Measurements from ENCODE around the gene NPHS1. TPM values are rescaled to one million over a fixed set of nuclear protein-coding genes. Genes with fewer than 3 reads are reported as not detected.

The NPHS1 gene
- total RNA-seq, 1 donor from 2014 or later: 0.62 TPM

GRCh38 chr19:35847911-35848310, 4.4 kb downstream of the NPHS1 start:
- DNase-seq (ENCODE audit: low spot score): no peak
- Histone ChIP-seq H4K20me1 (ENCODE audit: low read depth) (peaks cover 17% of the 10 kb centered on the region), H3F3A (ENCODE audit: low read depth) (peaks cover 7% of the 10 kb centered on the region), H3K4me1 (peaks cover 8% of the 10 kb centered on the region), H3K27ac (no peak overlapping the region), H3K79me2 (ENCODE audit: low read depth) (no peaks in the 10 kb centered on the region), H3K4me2 (no peak overlapping the region), H3K9ac (no peak overlapping the region), H3K27me3 (peaks cover 96% of the 10 kb centered on the region), H3K36me3 (no peaks in the 10 kb centered on the region), H2AFZ (replicated peaks) (no peak overlapping the region), H3K4me3 (no peak overlapping the region), H3K9me3 (ENCODE audit: low read depth) (no peaks in the 10 kb centered on the region)
- H3K27ac Mint-ChIP-seq: no peak overlapping the region
- peaks cover 50% of the 10 kb centered on the region for H3K27me3 Mint-ChIP-seq (ENCODE audit: insufficient read depth, low read depth)
- peaks cover 5% of the 10 kb centered on the region for H3K9me3 Mint-ChIP-seq
- no peaks in the 10 kb centered on the region for H3K36me3 Mint-ChIP-seq
- no peak for TF ChIP-seq CTCF (IDR thresholded peaks at IDR 0.05)
- TF ChIP-seq EZH2phosphoT487 (IDR thresholded peaks at IDR 0.05): no peak
- no peak for TF ChIP-seq EZH2 (IDR thresholded peaks at IDR 0.05)
- H3K4me3 Mint-ChIP-seq: peak overlapping the region; percentile 24
- peaks cover 28% of the 10 kb centered on the region for H3K4me1 Mint-ChIP-seq

- Histone ChIP-seq H3K4me1 (peaks cover 8% of the 10 kb centered on the region), H3K9me3 (ENCODE audit: low read depth) (no peaks in the 10 kb centered on the region), H3K36me3 (no peaks in the 10 kb centered on the region), H3K4me2 (peak overlapping the region; percentile 59), H3K79me2 (ENCODE audit: low read depth) (no peaks in the 10 kb centered on the region), H3K9ac (no peak overlapping the region), H3F3A (ENCODE audit: low read depth) (peaks cover 7% of the 10 kb centered on the region), H3K27ac (no peak overlapping the region), H2AFZ (replicated peaks) (no peak overlapping the region), H4K20me1 (ENCODE audit: low read depth) (peaks cover 17% of the 10 kb centered on the region), H3K27me3 (peaks cover 98% of the 10 kb centered on the region), H3K4me3 (no peak overlapping the region)
- TF ChIP-seq EZH2 (IDR thresholded peaks at IDR 0.05): peak; percentile 78
- peak; percentile 71 for TF ChIP-seq EZH2phosphoT487 (IDR thresholded peaks at IDR 0.05)
- no peak for TF ChIP-seq CTCF (IDR thresholded peaks at IDR 0.05)
- Mint-ChIP-seq H3K36me3 (no peaks in the 10 kb centered on the region), H3K4me3 (peak overlapping the region; percentile 70), H3K9me3 (peaks cover 5% of the 10 kb centered on the region), H3K4me1 (peaks cover 15% of the 10 kb centered on the region), H3K27me3 (ENCODE audit: insufficient read depth, low read depth) (peaks cover 61% of the 10 kb centered on the region), H3K27ac (no peak overlapping the region)
- DNase-seq (ENCODE audit: low spot score): peak; percentile 35
Observed at GRCh38 chr19:35846038-35846668, 6.2 kb downstream of the NPHS1 start.

- no peaks in the 10 kb centered on the region for H3K79me2 ChIP-seq (ENCODE audit: low read depth)
- no peaks in the 10 kb centered on the region for H3K9me3 ChIP-seq (ENCODE audit: low read depth)
- H3K36me3 ChIP-seq: no peaks in the 10 kb centered on the region
- H3K27ac ChIP-seq: no peak overlapping the region
- no peak overlapping the region for H3K27ac Mint-ChIP-seq
- DNase-seq (ENCODE audit: low spot score): peak; percentile 49
- peaks cover 8% of the 10 kb centered on the region for H3K4me1 ChIP-seq
- no peak for TF ChIP-seq EZH2phosphoT487 (IDR thresholded peaks at IDR 0.05)
- no peak for TF ChIP-seq CTCF (IDR thresholded peaks at IDR 0.05)
- no peak for TF ChIP-seq EZH2 (IDR thresholded peaks at IDR 0.05)
- peaks cover 61% of the 10 kb centered on the region for H3K27me3 Mint-ChIP-seq (ENCODE audit: insufficient read depth, low read depth)
- H3K9ac ChIP-seq: no peak overlapping the region
- peaks cover 17% of the 10 kb centered on the region for H4K20me1 ChIP-seq (ENCODE audit: low read depth)
- peak overlapping the region; percentile 59 for H3K4me2 ChIP-seq
- peaks cover 5% of the 10 kb centered on the region for H3K9me3 Mint-ChIP-seq
- no peaks in the 10 kb centered on the region for H3K36me3 Mint-ChIP-seq
- peaks cover 15% of the 10 kb centered on the region for H3K4me1 Mint-ChIP-seq
- peaks cover 7% of the 10 kb centered on the region for H3F3A ChIP-seq (ENCODE audit: low read depth)
- peaks cover 98% of the 10 kb centered on the region for H3K27me3 ChIP-seq
- H3K4me3 Mint-ChIP-seq: peak overlapping the region; percentile 75
- H3K4me3 ChIP-seq: no peak overlapping the region
- no peak overlapping the region for H2AFZ ChIP-seq (replicated peaks)
Observed at GRCh38 chr19:35845215-35846037, 6.9 kb downstream of the NPHS1 start.
